Measurements from ENCODE around the gene ARHGAP25.

DNA sequence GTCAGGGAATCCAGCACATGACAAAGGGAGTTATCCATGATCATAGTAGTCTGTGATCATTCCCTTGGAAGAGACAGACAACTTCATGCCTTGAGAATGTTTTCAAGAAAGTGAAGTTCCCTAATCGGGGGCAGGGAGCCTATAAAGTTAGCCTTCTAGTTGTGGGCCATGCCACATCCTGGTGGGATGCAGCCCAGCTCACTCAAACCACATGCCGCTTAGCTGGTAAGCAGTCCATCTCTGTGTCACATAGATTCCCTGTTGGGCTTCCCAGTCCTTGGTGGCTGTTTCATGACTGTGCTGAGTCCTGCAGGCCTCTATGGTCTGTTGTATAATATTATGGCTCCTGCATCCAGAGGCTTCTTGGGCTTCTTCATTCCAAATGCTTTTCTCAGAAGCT, 11.4 kb upstream of the ARHGAP25 start:
- no peak for TF ChIP-seq CTCF (IDR thresholded peaks at IDR 0.05)
- TF ChIP-seq EZH2 (IDR thresholded peaks at IDR 0.05): no peak
